Keratinocyte (primary cell): Measurements from ENCODE around the gene RNASEH1. TPM values are rescaled to one million over a fixed set of nuclear protein-coding genes. Genes with fewer than 3 reads are reported as not detected.

Experiments used
- DNase-seq: peaks from one replicate; pipeline ENCODE4 v3.0.0-alpha.2; 2011; ENCODE audit warnings: low read depth, missing footprints, low spot score
- FAIRE-seq: peaks from 2 replicates; lab custom pipeline; 2011; peaks lifted over from hg19 to GRCh38; lab: Jason Lieb, UNC
- H2AFZ ChIP-seq: 2 replicates; pipeline ENCODE4 v1.6.0; 2012; ENCODE audit warnings: low read length, control low read depth, inconsistent platforms; ENCODE audit not compliant: control insufficient read depth
- H3K27ac ChIP-seq: 2 replicates; pipeline ENCODE4 v1.5.1; 2011; ENCODE audit warnings: low read length; ENCODE audit not compliant: control insufficient read depth, insufficient read depth
- H3K27me3 ChIP-seq: 3 replicates; pipeline ENCODE4 v1.6.0; 2011; ENCODE audit warnings: low read length; ENCODE audit not compliant: control insufficient read depth, insufficient read depth; ENCODE audit errors: extremely low read depth
- H3K36me3 ChIP-seq, 2 experiments: 2 replicates in 1 of 2; 3 replicates in 1 of 2; pipeline ENCODE4 v1.5.1; 2011; ENCODE audit warnings: low read length in 2 of 2, mild to moderate bottlenecking in 1 of 2; ENCODE audit not compliant: control insufficient read depth in 2 of 2, insufficient read depth in 2 of 2; ENCODE audit errors: extremely low read depth in 1 of 2
- H3K4me1 ChIP-seq: 3 replicates; pipeline ENCODE4 v1.5.1; 2011; ENCODE audit warnings: low read length; ENCODE audit not compliant: control insufficient read depth, insufficient read depth; ENCODE audit errors: extremely low read depth
- H3K4me2 ChIP-seq: 3 replicates; pipeline ENCODE4 v1.6.0; 2011; ENCODE audit warnings: low read depth, low read length; ENCODE audit not compliant: control insufficient read depth, insufficient read depth; ENCODE audit errors: extremely low read depth
- H3K4me3 ChIP-seq, 3 experiments: fragments of 200-600 bp in 1 of 3; sonication (generic) in 1 of 3; 2 replicates in 2 of 3; 3 replicates in 1 of 3; pipeline ENCODE4 v1.5.1; 2011 to 2016; ENCODE audit warnings: low read length in 3 of 3, mild to moderate bottlenecking in 3 of 3, control low read depth in 2 of 3, inconsistent platforms in 1 of 3, low read depth in 1 of 3, mixed read lengths in 1 of 3, mixed run types in 1 of 3, moderate library complexity in 1 of 3; ENCODE audit not compliant: control insufficient read depth in 2 of 3, insufficient read depth in 2 of 3; ENCODE audit errors: extremely low read depth in 1 of 3
- H3K79me2 ChIP-seq: 2 replicates; pipeline ENCODE4 v1.6.0; 2012; ENCODE audit warnings: low read length; ENCODE audit not compliant: control insufficient read depth, insufficient read depth
- H3K9ac ChIP-seq: 3 replicates; pipeline ENCODE4 v1.6.0; 2011; ENCODE audit warnings: low read length; ENCODE audit not compliant: control insufficient read depth, insufficient read depth; ENCODE audit errors: extremely low read depth
- H3K9me1 ChIP-seq: 3 replicates; pipeline ENCODE4 v1.6.0; 2011; ENCODE audit warnings: low read length; ENCODE audit not compliant: control insufficient read depth, insufficient read depth; ENCODE audit errors: extremely low read depth
- H3K9me3 ChIP-seq: 2 replicates; pipeline ENCODE4 v1.5.1; 2012; ENCODE audit warnings: low read depth, low read length; ENCODE audit not compliant: control insufficient read depth
- H4K20me1 ChIP-seq: 3 replicates; pipeline ENCODE4 v1.6.0; 2011; ENCODE audit warnings: low read length; ENCODE audit not compliant: control insufficient read depth, insufficient read depth; ENCODE audit errors: extremely low read depth
- CTCF ChIP-seq, 3 experiments: IDR thresholded peaks in 1 of 3; conservative IDR thresholded peaks in 1 of 3; optimal IDR thresholded peaks in 1 of 3; 2 replicates in 2 of 3; 3 replicates in 1 of 3; pipeline versions ENCODE3 to v1.5.1; 2011; ENCODE audit warnings: low read length in 3 of 3, mild to moderate bottlenecking in 3 of 3, moderate library complexity in 2 of 3, control low read depth in 1 of 3, inconsistent platforms in 1 of 3; ENCODE audit not compliant: insufficient read depth in 2 of 3; ENCODE audit errors: extremely low read depth in 1 of 3
- EZH2 ChIP-seq: IDR thresholded peaks from one replicate; pipeline ENCODE4 v1.6.1; 2012; ENCODE audit warnings: inconsistent platforms, mild to moderate bottlenecking, low read length, moderate library complexity
- dilution Hi-C: fragments of 300-500 bp; cut with MboI; formaldehyde crosslinking; loops from one replicate; pipeline ENCODE4 v1.7.0; 2020; ENCODE audit warnings: low sequenced_read_pairs; ENCODE audit not compliant: extremely low pct_ligation_motif_present
- polyA plus RNA-seq, 5 experiments: library from polyadenylated mRNA; depleted of rRNA in 3 of 5; stranded (reverse) in 3 of 5; stranded (forward) in 1 of 5; unstranded in 1 of 5; fragments of >200 nt; gene quantifications; 1 replicate in 1 of 5; 2 replicates in 3 of 5; 3 replicates in 1 of 5; pipeline versions ENCODE4 v1.2.1 to v1.2.3, GENCODE V29; 2011 to 2012; ENCODE audit warnings: missing spikeins in 2 of 5, low read depth in 1 of 5, low replicate concordance in 1 of 5

RNASEH1 gene
- polyA plus RNA-seq, 1 donor (not counting 4 experiments of a cell fraction or from before 2014, with no cell fraction given), result 15.3 TPM

DNA sequence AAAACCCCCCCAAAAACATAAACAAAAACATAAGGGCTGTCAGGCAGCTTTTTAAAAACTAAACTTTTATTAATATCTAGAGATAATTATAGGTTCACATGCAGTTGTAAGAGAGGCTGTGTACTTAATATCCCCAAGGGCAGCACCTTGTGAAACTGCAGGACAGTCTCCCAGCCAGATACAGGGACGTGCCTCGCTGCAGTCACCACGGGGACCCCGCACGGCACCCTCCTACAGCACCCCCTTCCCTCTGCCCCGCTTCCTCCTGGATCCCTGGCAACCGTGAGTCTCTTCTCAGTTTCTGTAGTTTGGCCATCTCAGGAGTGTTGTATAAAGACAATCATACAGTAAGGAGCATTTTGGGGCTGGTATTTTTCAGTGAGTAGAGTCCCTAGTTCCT is 30.0 kb upstream of the RNASEH1 start:
- no peak overlapping the region for H2AFZ ChIP-seq
- no peaks in the 10 kb centered on the region for H3K27me3 ChIP-seq
- H3K4me3 ChIP-seq, result no peak overlapping the region
- H3K27ac ChIP-seq, result no peak overlapping the region
- H3K9ac ChIP-seq, result no peak overlapping the region
- H3K9me1 ChIP-seq, result no peaks in the 10 kb centered on the region
- no peak overlapping the region for H3K4me2 ChIP-seq
- dilution Hi-C loops, result no loop called here
- FAIRE-seq (no peak), DNase-seq (no peak)
- no peaks in the 10 kb centered on the region for H3K9me3 ChIP-seq
- peaks cover 1 to 4% of the 10 kb centered on the region in 2 experiments for H3K36me3 ChIP-seq
- no peaks in the 10 kb centered on the region for H4K20me1 ChIP-seq
- H3K79me2 ChIP-seq, result no peaks in the 10 kb centered on the region
- H3K4me1 ChIP-seq, result no peaks in the 10 kb centered on the region
- TF ChIP-seq EZH2 (no peak), CTCF (optimal IDR thresholded peaks at IDR 0.05 in 1 of 3, IDR thresholded peaks at IDR 0.05 in 1 of 3, conservative IDR thresholded peaks at IDR 0.05 in 1 of 3; ENCODE audit: extremely low read depth in 1 of 3, insufficient read depth in 2 of 3, low read length in 3 of 3) (no peak)

- Histone ChIP-seq H3K9me1 (no peaks in the 10 kb centered on the region), H3K4me2 (no peak overlapping the region), H4K20me1 (no peaks in the 10 kb centered on the region), H3K9me3 (no peaks in the 10 kb centered on the region), H2AFZ (no peak overlapping the region), H3K79me2 (no peaks in the 10 kb centered on the region), H3K27ac (no peak overlapping the region), H3K4me1 (no peaks in the 10 kb centered on the region), H3K36me3 (peaks cover 1 to 7% of the 10 kb centered on the region in 2 experiments), H3K9ac (no peak overlapping the region), H3K4me3 (no peak overlapping the region), H3K27me3 (no peaks in the 10 kb centered on the region)
- no peak for FAIRE-seq
- no peak for DNase-seq
- TF ChIP-seq CTCF (optimal IDR thresholded peaks at IDR 0.05 in 1 of 3, IDR thresholded peaks at IDR 0.05 in 1 of 3, conservative IDR thresholded peaks at IDR 0.05 in 1 of 3; ENCODE audit: extremely low read depth in 1 of 3, insufficient read depth in 2 of 3, low read length in 3 of 3) (no peak), EZH2 (no peak)
- dilution Hi-C loops, result no loop called here
These were observed 29.3 kb upstream of the RNASEH1 start for GRCh38 chr2:3587432-3587831.
